ENCODE results near the gene ZNF181.

GRCh38 chr19:34774857-34775256, 40.8 kb downstream of the ZNF181 start:
- no peak for TF ChIP-seq POLR2AphosphoS5 (IDR thresholded peaks at IDR 0.05; ENCODE audit: low read depth)
- no peak for TF ChIP-seq CTCF (conservative IDR thresholded peaks at IDR 0.05; ENCODE audit: low read depth in 2 of 2)
- no peak for TF ChIP-seq EZH2phosphoT487 (IDR thresholded peaks at IDR 0.05; ENCODE audit: unreplicated experiment)
- no peak for TF ChIP-seq CREB1 (CRISPR knock-in tag; IDR thresholded peaks at IDR 0.05; ENCODE audit: low read depth)
- no peak for TF ChIP-seq EZH2 (IDR thresholded peaks at IDR 0.05; ENCODE audit: low read depth, unreplicated experiment)
- TF ChIP-seq, protein P1, sequence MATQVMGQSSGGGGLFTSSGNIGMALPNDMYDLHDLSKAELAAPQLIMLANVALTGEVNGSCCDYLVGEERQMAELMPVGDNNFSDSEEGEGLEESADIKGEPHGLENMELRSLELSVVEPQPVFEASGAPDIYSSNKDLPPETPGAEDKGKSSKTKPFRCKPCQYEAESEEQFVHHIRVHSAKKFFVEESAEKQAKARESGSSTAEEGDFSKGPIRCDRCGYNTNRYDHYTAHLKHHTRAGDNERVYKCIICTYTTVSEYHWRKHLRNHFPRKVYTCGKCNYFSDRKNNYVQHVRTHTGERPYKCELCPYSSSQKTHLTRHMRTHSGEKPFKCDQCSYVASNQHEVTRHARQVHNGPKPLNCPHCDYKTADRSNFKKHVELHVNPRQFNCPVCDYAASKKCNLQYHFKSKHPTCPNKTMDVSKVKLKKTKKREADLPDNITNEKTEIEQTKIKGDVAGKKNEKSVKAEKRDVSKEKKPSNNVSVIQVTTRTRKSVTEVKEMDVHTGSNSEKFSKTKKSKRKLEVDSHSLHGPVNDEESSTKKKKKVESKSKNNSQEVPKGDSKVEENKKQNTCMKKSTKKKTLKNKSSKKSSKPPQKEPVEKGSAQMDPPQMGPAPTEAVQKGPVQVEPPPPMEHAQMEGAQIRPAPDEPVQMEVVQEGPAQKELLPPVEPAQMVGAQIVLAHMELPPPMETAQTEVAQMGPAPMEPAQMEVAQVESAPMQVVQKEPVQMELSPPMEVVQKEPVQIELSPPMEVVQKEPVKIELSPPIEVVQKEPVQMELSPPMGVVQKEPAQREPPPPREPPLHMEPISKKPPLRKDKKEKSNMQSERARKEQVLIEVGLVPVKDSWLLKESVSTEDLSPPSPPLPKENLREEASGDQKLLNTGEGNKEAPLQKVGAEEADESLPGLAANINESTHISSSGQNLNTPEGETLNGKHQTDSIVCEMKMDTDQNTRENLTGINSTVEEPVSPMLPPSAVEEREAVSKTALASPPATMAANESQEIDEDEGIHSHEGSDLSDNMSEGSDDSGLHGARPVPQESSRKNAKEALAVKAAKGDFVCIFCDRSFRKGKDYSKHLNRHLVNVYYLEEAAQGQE (IDR thresholded peaks at IDR 0.05; ENCODE audit: unreplicated experiment) = no peak
- TF ChIP-seq JUNB (IDR thresholded peaks at IDR 0.05; ENCODE audit: unreplicated experiment) = no peak
- no peak for TF ChIP-seq ETS1 (IDR thresholded peaks at IDR 0.05)
- no peak for TF ChIP-seq ZNF331 (CRISPR knock-in tag; IDR thresholded peaks at IDR 0.05; ENCODE audit: low read depth)
- no peak for TF ChIP-seq STAT1 (IDR thresholded peaks at IDR 0.05; ENCODE audit: unreplicated experiment)
- no peak for TF ChIP-seq NANOG (IDR thresholded peaks at IDR 0.05; ENCODE audit: borderline replicate concordance)
- TF ChIP-seq ZNF114 (CRISPR knock-in tag; IDR thresholded peaks at IDR 0.05) = no peak
- TF ChIP-seq ZNF462 (CRISPR knock-in tag; IDR thresholded peaks at IDR 0.05) = no peak
